ENCODE results near the gene TPRA1. TPM values are rescaled to one million over a fixed set of nuclear protein-coding genes. Genes with fewer than 3 reads are reported as not detected.
A peak's percentile ranks its signal among the peaks of the same experiment; 100 is the strongest.

TPRA1 gene
- total RNA-seq, 1 donor from 2014 or later, result 11.8 TPM

- Mint-ChIP-seq H3K27ac (no peak overlapping the region), H3K36me3 (peaks cover 12% of the 10 kb centered on the region)
Observed at GRCh38 chr3:127569160-127569559, 21.4 kb downstream of the TPRA1 start.

GRCh38 chr3:127568586-127568985 is 21.9 kb downstream of the TPRA1 start:
- no peak overlapping the region for H3K27ac Mint-ChIP-seq
- DNase-seq (ENCODE audit: low spot score), result no peak
- no peak overlapping the region for H3K9ac ChIP-seq
- peaks cover 27% of the 10 kb centered on the region for H3K27me3 Mint-ChIP-seq (ENCODE audit: insufficient read depth, low read depth)
- H3K4me3 Mint-ChIP-seq, result no peak overlapping the region
- H3K4me2 ChIP-seq, result no peak overlapping the region
- H3K4me1 ChIP-seq, result peaks cover 27% of the 10 kb centered on the region
- H4K20me1 ChIP-seq (ENCODE audit: low read depth), result no peaks in the 10 kb centered on the region
- peaks cover 12% of the 10 kb centered on the region for H3K36me3 Mint-ChIP-seq
- H3F3A ChIP-seq (ENCODE audit: low read depth), result peaks cover 13% of the 10 kb centered on the region
- peaks cover 7% of the 10 kb centered on the region for H3K9me3 Mint-ChIP-seq
- no peaks in the 10 kb centered on the region for H3K36me3 ChIP-seq
- H2AFZ ChIP-seq (replicated peaks), result no peak overlapping the region
- H3K79me2 ChIP-seq (ENCODE audit: low read depth), result no peaks in the 10 kb centered on the region
- H3K27me3 ChIP-seq, result no peaks in the 10 kb centered on the region
- TF ChIP-seq EZH2 (IDR thresholded peaks at IDR 0.05), result no peak
- TF ChIP-seq EZH2phosphoT487 (IDR thresholded peaks at IDR 0.05), result no peak
- TF ChIP-seq CTCF (IDR thresholded peaks at IDR 0.05), result no peak
- H3K4me3 ChIP-seq, result no peak overlapping the region
- H3K27ac ChIP-seq, result no peak overlapping the region
- no peaks in the 10 kb centered on the region for H3K9me3 ChIP-seq (ENCODE audit: low read depth)
- peaks cover 47% of the 10 kb centered on the region for H3K4me1 Mint-ChIP-seq

More at GRCh38 chr3:127569160-127569559, 21.4 kb downstream of the TPRA1 start:
- Mint-ChIP-seq H3K4me3 (no peak overlapping the region), H3K4me1 (peaks cover 47% of the 10 kb centered on the region), H3K27me3 (ENCODE audit: insufficient read depth, low read depth) (peaks cover 23% of the 10 kb centered on the region), H3K9me3 (peaks cover 2% of the 10 kb centered on the region)
- no peaks in the 10 kb centered on the region for H3K27me3 ChIP-seq
- DNase-seq (ENCODE audit: low spot score), result no peak
- no peak overlapping the region for H3K9ac ChIP-seq
- no peaks in the 10 kb centered on the region for H4K20me1 ChIP-seq (ENCODE audit: low read depth)
- H3K4me1 ChIP-seq, result peaks cover 27% of the 10 kb centered on the region
- H3K79me2 ChIP-seq (ENCODE audit: low read depth), result no peaks in the 10 kb centered on the region
- no peak overlapping the region for H3K27ac ChIP-seq
- no peaks in the 10 kb centered on the region for H3K9me3 ChIP-seq (ENCODE audit: low read depth)
- H3K4me2 ChIP-seq, result no peak overlapping the region
- H3K4me3 ChIP-seq, result no peak overlapping the region
- no peak for TF ChIP-seq EZH2phosphoT487 (IDR thresholded peaks at IDR 0.05)
- TF ChIP-seq EZH2 (IDR thresholded peaks at IDR 0.05), result no peak
- TF ChIP-seq CTCF (IDR thresholded peaks at IDR 0.05), result no peak
- H2AFZ ChIP-seq (replicated peaks), result no peak overlapping the region
- peaks cover 13% of the 10 kb centered on the region for H3F3A ChIP-seq (ENCODE audit: low read depth)
- H3K36me3 ChIP-seq, result no peaks in the 10 kb centered on the region

- DNase-seq (ENCODE audit: low spot score), result peak; percentile 89
- Mint-ChIP-seq H3K9me3 (peaks cover 7% of the 10 kb centered on the region), H3K27ac (peak overlapping the region; percentile 94), H3K4me1 (peaks cover 47% of the 10 kb centered on the region), H3K4me3 (peak overlapping the region; percentile 46), H3K27me3 (ENCODE audit: insufficient read depth, low read depth) (peaks cover 30% of the 10 kb centered on the region), H3K36me3 (peaks cover 10% of the 10 kb centered on the region)
- no peak for TF ChIP-seq EZH2 (IDR thresholded peaks at IDR 0.05)
- no peak for TF ChIP-seq EZH2phosphoT487 (IDR thresholded peaks at IDR 0.05)
- TF ChIP-seq CTCF (IDR thresholded peaks at IDR 0.05), result no peak
- Histone ChIP-seq H3K27me3 (no peaks in the 10 kb centered on the region), H3F3A (ENCODE audit: low read depth) (peaks cover 13% of the 10 kb centered on the region), H3K4me1 (peaks cover 27% of the 10 kb centered on the region), H3K4me3 (no peak overlapping the region), H3K4me2 (peak overlapping the region; percentile 37), H2AFZ (replicated peaks) (no peak overlapping the region), H3K9me3 (ENCODE audit: low read depth) (no peaks in the 10 kb centered on the region), H3K9ac (no peak overlapping the region), H3K27ac (peak overlapping the region; percentile 30), H4K20me1 (ENCODE audit: low read depth) (no peaks in the 10 kb centered on the region), H3K79me2 (ENCODE audit: low read depth) (no peaks in the 10 kb centered on the region), H3K36me3 (no peaks in the 10 kb centered on the region)
Observed at GRCh38 chr3:127566833-127567232, 23.7 kb downstream of the TPRA1 start.

All from neural progenitor cell (in vitro differentiated cells).